Gastroesophageal sphincter (tissue), 3 donors: Measurements from ENCODE around the gene AGRP.

Source experiments
- EP300 ChIP-seq: sonication (generic); formaldehyde crosslinking; IDR thresholded peaks from one replicate; pipeline ENCODE4 v1.6.1; 2017; ENCODE audit warnings: antibody characterized with exemption, mild to moderate bottlenecking
- POLR2A ChIP-seq, 2 donors: fragments of 450-650 bp; IDR thresholded peaks; one replicate each; pipeline ENCODE4 v1.6.1; 2017; ENCODE audit warnings: antibody characterized with exemption in 2 of 2, mild to moderate bottlenecking in 2 of 2, moderate library complexity in 1 of 2
- POLR2AphosphoS5 ChIP-seq: sonication (generic); formaldehyde crosslinking; IDR thresholded peaks from one replicate; pipeline ENCODE4 v1.6.1; 2017; ENCODE audit warnings: antibody characterized with exemption
- TF ChIP-seq, protein P1 (sequence below), 4 experiments: fragments of 200-600 bp in 2 of 4; fragments of 450-650 bp in 2 of 4; sonication (generic) in 1 of 4; IDR thresholded peaks; one replicate each; pipeline ENCODE4 v1.5.1; 2017 to 2019; ENCODE audit warnings: antibody characterized with exemption in 4 of 4, mild to moderate bottlenecking in 2 of 4, moderate library complexity in 2 of 4

DNA sequence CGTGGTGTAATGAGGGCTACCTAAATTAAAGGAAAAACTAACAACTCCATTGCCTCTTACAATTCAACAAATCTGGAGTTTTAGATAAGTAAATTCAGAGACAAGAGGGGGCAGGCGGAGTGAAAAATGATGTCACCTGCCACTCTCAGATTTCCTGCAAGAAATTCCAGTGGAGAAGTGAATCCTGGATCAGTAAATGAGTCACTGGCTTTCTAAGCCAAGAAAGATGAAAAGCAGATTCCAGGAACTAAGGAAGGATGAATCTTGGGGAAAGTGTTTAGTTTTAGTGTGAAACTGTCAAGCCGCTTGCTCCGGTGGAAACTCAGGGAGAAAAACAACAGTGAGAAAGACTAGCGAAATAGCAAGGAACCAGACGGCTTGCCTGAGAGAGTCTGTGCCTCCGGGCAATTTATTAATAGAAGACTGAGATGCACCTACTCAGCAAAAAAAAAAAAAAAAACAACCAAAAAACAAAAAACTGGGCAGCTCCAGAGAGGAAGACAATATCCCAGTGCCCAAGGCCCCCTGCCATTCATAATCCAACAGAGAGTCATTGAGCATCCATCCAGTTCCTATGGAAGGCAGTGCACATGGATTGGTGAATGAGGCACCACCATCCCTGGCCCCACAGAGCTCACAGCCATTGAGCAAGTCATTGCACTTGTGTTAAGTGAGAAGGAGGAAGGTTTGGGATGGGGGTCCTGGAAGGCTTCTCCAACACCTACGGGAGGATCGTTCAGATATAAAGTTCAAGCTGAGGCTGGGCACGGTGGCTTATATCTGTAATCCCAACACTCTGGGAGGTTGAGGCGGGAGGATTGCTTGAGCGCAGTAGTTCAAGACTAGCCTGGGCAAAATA lies 33.2 kb upstream of the AGRP start:
- TF ChIP-seq, protein P1, sequence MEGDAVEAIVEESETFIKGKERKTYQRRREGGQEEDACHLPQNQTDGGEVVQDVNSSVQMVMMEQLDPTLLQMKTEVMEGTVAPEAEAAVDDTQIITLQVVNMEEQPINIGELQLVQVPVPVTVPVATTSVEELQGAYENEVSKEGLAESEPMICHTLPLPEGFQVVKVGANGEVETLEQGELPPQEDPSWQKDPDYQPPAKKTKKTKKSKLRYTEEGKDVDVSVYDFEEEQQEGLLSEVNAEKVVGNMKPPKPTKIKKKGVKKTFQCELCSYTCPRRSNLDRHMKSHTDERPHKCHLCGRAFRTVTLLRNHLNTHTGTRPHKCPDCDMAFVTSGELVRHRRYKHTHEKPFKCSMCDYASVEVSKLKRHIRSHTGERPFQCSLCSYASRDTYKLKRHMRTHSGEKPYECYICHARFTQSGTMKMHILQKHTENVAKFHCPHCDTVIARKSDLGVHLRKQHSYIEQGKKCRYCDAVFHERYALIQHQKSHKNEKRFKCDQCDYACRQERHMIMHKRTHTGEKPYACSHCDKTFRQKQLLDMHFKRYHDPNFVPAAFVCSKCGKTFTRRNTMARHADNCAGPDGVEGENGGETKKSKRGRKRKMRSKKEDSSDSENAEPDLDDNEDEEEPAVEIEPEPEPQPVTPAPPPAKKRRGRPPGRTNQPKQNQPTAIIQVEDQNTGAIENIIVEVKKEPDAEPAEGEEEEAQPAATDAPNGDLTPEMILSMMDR (IDR thresholded peaks at IDR 0.05): no peak
- TF ChIP-seq EP300 (no peak), POLR2A (IDR thresholded peaks at IDR 0.05) (no peak), POLR2AphosphoS5 (no peak)
